ENCODE data around the gene ACIN1. TPM values are rescaled to one million over a fixed set of nuclear protein-coding genes. Genes with fewer than 3 reads are reported as not detected.

ACIN1 gene
- total and polyA plus RNA-seq, 3 experiments from 2014 or later, result 15.1 to 198 (median 195) TPM

- H3K27me3 Mint-ChIP-seq, result peaks cover 5% of the 10 kb centered on the region in 2 donors
- Histone ChIP-seq H3K4me3 (ENCODE audit: low read length) (no peak overlapping the region), H3K36me3 (ENCODE audit: insufficient read depth, low read length) (no peaks in the 10 kb centered on the region), H3K27ac (ENCODE audit: low read depth, low read length) (no peak overlapping the region), H3K9me3 (ENCODE audit: low read length) (no peaks in the 10 kb centered on the region), H3K27me3 (ENCODE audit: insufficient read depth, low read length, poor library complexity, severe bottlenecking) (no peaks in the 10 kb centered on the region), H3K4me1 (ENCODE audit: insufficient read depth, low read length) (no peaks in the 10 kb centered on the region)
- DNase-seq, result no peak
- H3K4me1 Mint-ChIP-seq, result no peaks in the 10 kb centered on the region
- CTCF ChIA-PET, result interaction anchor here (0.7 kb wide), 1 partner anchor 60 kb away, joined by 3 read pairs; no protein-coding TSS in a partner anchor
- H3K4me3 Mint-ChIP-seq, result no peak overlapping the region
- H3K27ac Mint-ChIP-seq, result no peak overlapping the region
- H3K36me3 Mint-ChIP-seq, result no peaks in the 10 kb centered on the region
- H3K9me3 Mint-ChIP-seq, result no peaks in the 10 kb centered on the region
- POLR2A ChIA-PET, result no interaction called here
Observed at GRCh38 chr14:23137192-23137812, 42.4 kb upstream of the ACIN1 start.

- Histone ChIP-seq H3K4me1 (ENCODE audit: insufficient read depth, low read length) (no peaks in the 10 kb centered on the region), H3K9me3 (ENCODE audit: low read length) (no peaks in the 10 kb centered on the region), H3K4me3 (ENCODE audit: low read length) (no peak overlapping the region), H3K27me3 (ENCODE audit: insufficient read depth, low read length, poor library complexity, severe bottlenecking) (no peaks in the 10 kb centered on the region), H3K36me3 (ENCODE audit: insufficient read depth, low read length) (no peaks in the 10 kb centered on the region), H3K27ac (ENCODE audit: low read depth, low read length) (no peak overlapping the region)
- Mint-ChIP-seq H3K36me3 (no peaks in the 10 kb centered on the region), H3K4me1 (no peaks in the 10 kb centered on the region), H3K27ac (no peak overlapping the region), H3K9me3 (no peaks in the 10 kb centered on the region), H3K27me3 (peaks cover 5% of the 10 kb centered on the region in 2 donors), H3K4me3 (no peak overlapping the region)
- ChIA-PET CTCF (interaction anchor here (0.7 kb wide), 1 partner anchor 60 kb away, joined by 3 read pairs; no protein-coding TSS in a partner anchor), POLR2A (no interaction called here)
- DNase-seq, result no peak
Observed at GRCh38 chr14:23136566-23137133, 41.7 kb upstream of the ACIN1 start.

- Histone ChIP-seq H3K4me3 (ENCODE audit: low read length) (no peak overlapping the region), H3K27me3 (ENCODE audit: insufficient read depth, low read length, poor library complexity, severe bottlenecking) (no peaks in the 10 kb centered on the region), H3K4me1 (ENCODE audit: insufficient read depth, low read length) (no peaks in the 10 kb centered on the region), H3K36me3 (ENCODE audit: insufficient read depth, low read length) (no peaks in the 10 kb centered on the region), H3K9me3 (ENCODE audit: low read length) (no peaks in the 10 kb centered on the region), H3K27ac (ENCODE audit: low read depth, low read length) (no peak overlapping the region)
- ChIA-PET CTCF (no interaction called here), POLR2A (no interaction called here)
- peaks cover 13 to 16% of the 10 kb centered on the region in 2 donors for H3K27me3 Mint-ChIP-seq
- peaks cover 0 to 5% (median 1%) of the 10 kb centered on the region in 3 donors for H3K4me1 Mint-ChIP-seq
- H3K27ac Mint-ChIP-seq, result no peak overlapping the region
- no peaks in the 10 kb centered on the region for H3K36me3 Mint-ChIP-seq
- H3K4me3 Mint-ChIP-seq, result no peak overlapping the region
- H3K9me3 Mint-ChIP-seq, result no peaks in the 10 kb centered on the region
- no peak for DNase-seq
Observed at GRCh38 chr14:23132970-23133369, 38.0 kb upstream of the ACIN1 start.

GRCh38 chr14:23131482-23131881, 36.5 kb upstream of the ACIN1 start:
- H3K9me3 ChIP-seq (ENCODE audit: low read length), result no peaks in the 10 kb centered on the region
- H3K27me3 ChIP-seq (ENCODE audit: insufficient read depth, low read length, poor library complexity, severe bottlenecking), result no peaks in the 10 kb centered on the region
- DNase-seq, result no peak
- H3K36me3 ChIP-seq (ENCODE audit: insufficient read depth, low read length), result no peaks in the 10 kb centered on the region
- Mint-ChIP-seq H3K4me1 (peaks cover 0 to 7% (median 1%) of the 10 kb centered on the region in 3 donors), H3K9me3 (no peaks in the 10 kb centered on the region), H3K4me3 (no peak overlapping the region), H3K27me3 (peaks cover 14 to 16% of the 10 kb centered on the region in 2 donors), H3K27ac (no peak overlapping the region), H3K36me3 (no peaks in the 10 kb centered on the region)
- H3K4me1 ChIP-seq (ENCODE audit: insufficient read depth, low read length), result no peaks in the 10 kb centered on the region
- POLR2A ChIA-PET, result no interaction called here
- H3K4me3 ChIP-seq (ENCODE audit: low read length), result no peak overlapping the region
- H3K27ac ChIP-seq (ENCODE audit: low read depth, low read length), result no peak overlapping the region
- CTCF ChIA-PET, result interaction anchor here (3.8 kb wide), 1 partner anchor 11 kb away, joined by 19 read pairs; no protein-coding TSS in a partner anchor

- peaks cover 0 to 7% (median 1%) of the 10 kb centered on the region in 3 donors for H3K4me1 Mint-ChIP-seq
Observed at GRCh38 chr14:23130871-23131270, 35.9 kb upstream of the ACIN1 start.

GRCh38 chr14:23129759-23130316, 34.9 kb upstream of the ACIN1 start:
- no peaks in the 10 kb centered on the region for H3K36me3 Mint-ChIP-seq
- no peak overlapping the region for H3K27ac ChIP-seq (ENCODE audit: low read depth, low read length)
- H3K27ac Mint-ChIP-seq, result no peak overlapping the region
- ChIA-PET CTCF (interaction anchor here (0.7 to 3.8 kb wide), 3 partner anchors 9 to 58 kb away, joined by 3 to 19 read pairs (median 3); no protein-coding TSS in a partner anchor), POLR2A (no interaction called here)
- peaks cover 9 to 16% of the 10 kb centered on the region in 2 donors for H3K27me3 Mint-ChIP-seq
- H3K36me3 ChIP-seq (ENCODE audit: insufficient read depth, low read length), result no peaks in the 10 kb centered on the region
- no peaks in the 10 kb centered on the region for H3K27me3 ChIP-seq (ENCODE audit: insufficient read depth, low read length, poor library complexity, severe bottlenecking)
- H3K9me3 Mint-ChIP-seq, result no peaks in the 10 kb centered on the region
- no peak for DNase-seq
- H3K4me3 Mint-ChIP-seq, result no peak overlapping the region
- H3K4me1 Mint-ChIP-seq, result peaks cover 0 to 7% (median 1%) of the 10 kb centered on the region in 3 donors
- H3K4me3 ChIP-seq (ENCODE audit: low read length), result no peak overlapping the region
- no peaks in the 10 kb centered on the region for H3K4me1 ChIP-seq (ENCODE audit: insufficient read depth, low read length)
- no peaks in the 10 kb centered on the region for H3K9me3 ChIP-seq (ENCODE audit: low read length)

More at GRCh38 chr14:23130871-23131270, 35.9 kb upstream of the ACIN1 start:
- no peaks in the 10 kb centered on the region for H3K36me3 Mint-ChIP-seq
- no peaks in the 10 kb centered on the region for H3K9me3 Mint-ChIP-seq
- ChIA-PET POLR2A (no interaction called here), CTCF (interaction anchor here (3.8 kb wide), 1 partner anchor 10 kb away, joined by 19 read pairs; no protein-coding TSS in a partner anchor)
- H3K9me3 ChIP-seq (ENCODE audit: low read length), result no peaks in the 10 kb centered on the region
- H3K4me3 ChIP-seq (ENCODE audit: low read length), result no peak overlapping the region
- peaks cover 9 to 16% of the 10 kb centered on the region in 2 donors for H3K27me3 Mint-ChIP-seq
- H3K4me3 Mint-ChIP-seq, result no peak overlapping the region
- H3K27ac Mint-ChIP-seq, result no peak overlapping the region
- H3K4me1 ChIP-seq (ENCODE audit: insufficient read depth, low read length), result no peaks in the 10 kb centered on the region
- DNase-seq, result no peak
- no peak overlapping the region for H3K27ac ChIP-seq (ENCODE audit: low read depth, low read length)
- H3K27me3 ChIP-seq (ENCODE audit: insufficient read depth, low read length, poor library complexity, severe bottlenecking), result no peaks in the 10 kb centered on the region
- no peaks in the 10 kb centered on the region for H3K36me3 ChIP-seq (ENCODE audit: insufficient read depth, low read length)

- H3K4me1 ChIP-seq (ENCODE audit: insufficient read depth, low read length), result no peaks in the 10 kb centered on the region
- POLR2A ChIA-PET, result no interaction called here
- H3K36me3 Mint-ChIP-seq, result no peaks in the 10 kb centered on the region
- no peak overlapping the region for H3K27ac ChIP-seq (ENCODE audit: low read depth, low read length)
- H3K4me1 Mint-ChIP-seq, result peaks cover 0 to 7% (median 1%) of the 10 kb centered on the region in 3 donors
- DNase-seq, result no peak
- H3K4me3 ChIP-seq (ENCODE audit: low read length), result no peak overlapping the region
- H3K4me3 Mint-ChIP-seq, result no peak overlapping the region
- H3K36me3 ChIP-seq (ENCODE audit: insufficient read depth, low read length), result no peaks in the 10 kb centered on the region
- H3K27ac Mint-ChIP-seq, result no peak overlapping the region
- H3K9me3 Mint-ChIP-seq, result no peaks in the 10 kb centered on the region
- H3K27me3 Mint-ChIP-seq, result peaks cover 9 to 16% of the 10 kb centered on the region in 2 donors
- no peaks in the 10 kb centered on the region for H3K27me3 ChIP-seq (ENCODE audit: insufficient read depth, low read length, poor library complexity, severe bottlenecking)
- CTCF ChIA-PET, result interaction anchor here (0.7 to 3.8 kb wide), 3 partner anchors 9 to 58 kb away, joined by 3 to 19 read pairs (median 3); no protein-coding TSS in a partner anchor
- no peaks in the 10 kb centered on the region for H3K9me3 ChIP-seq (ENCODE audit: low read length)
Observed at GRCh38 chr14:23128969-23129758, 34.2 kb upstream of the ACIN1 start.

Data from CD8-positive, alpha-beta memory T cell (primary cell).